OCI-LY1 (cell line): ENCODE measurements around the gene ZBTB43.

Source experiments
- H2AFZ ChIP-seq: fragments of 200-600 bp; sonication (generic), shearing (Covaris generic); 2 replicates; pipeline ENCODE4 v1.6.0; 2014; ENCODE audit warnings: antibody characterized with exemption, mild to moderate bottlenecking, low read length
- H3F3A ChIP-seq: fragments of 200-600 bp; sonication (generic), shearing (Covaris generic); 2 replicates; pipeline ENCODE4 v1.6.0; 2014; ENCODE audit warnings: mild to moderate bottlenecking, antibody characterized with exemption, low read length, moderate library complexity; ENCODE audit not compliant: insufficient read depth
- H3K27ac ChIP-seq: fragments of 200-600 bp; sonication (generic); 2 replicates; pipeline ENCODE4 v1.5.1; 2014; ENCODE audit warnings: low read length, mixed run types, mild to moderate bottlenecking, low read depth; ENCODE audit not compliant: poor library complexity, severe bottlenecking
- H3K27me3 ChIP-seq: fragments of 200-600 bp; sonication (generic); 2 replicates; pipeline ENCODE4 v1.6.0; 2014; ENCODE audit warnings: antibody characterized with exemption, mild to moderate bottlenecking, low read length, moderate library complexity; ENCODE audit not compliant: insufficient read depth
- H3K36me3 ChIP-seq: fragments of 200-600 bp; sonication (generic); 2 replicates; pipeline ENCODE4 v1.6.1; 2014; ENCODE audit warnings: mild to moderate bottlenecking, antibody characterized with exemption, low read length, moderate library complexity, mixed read lengths; ENCODE audit not compliant: insufficient read depth
- H3K4me1 ChIP-seq: fragments of 200-600 bp; sonication (generic); 2 replicates; pipeline ENCODE4 v1.5.1; 2014; ENCODE audit warnings: mild to moderate bottlenecking, low read length, moderate library complexity; ENCODE audit not compliant: insufficient read depth, severe bottlenecking
- H3K4me2 ChIP-seq: fragments of 200-600 bp; sonication (generic), shearing (Covaris generic); 2 replicates; pipeline ENCODE4 v1.6.1; 2014; ENCODE audit warnings: low read length
- H3K4me3 ChIP-seq: fragments of 200-600 bp; sonication (generic); 2 replicates; pipeline ENCODE4 v1.5.1; 2014; ENCODE audit warnings: low read length, low read depth, mild to moderate bottlenecking, mixed read lengths; ENCODE audit not compliant: poor library complexity, severe bottlenecking
- H3K79me2 ChIP-seq: fragments of 200-600 bp; shearing (Covaris generic); 2 replicates; pipeline ENCODE4 v1.6.1; 2016; ENCODE audit warnings: mixed run types, low read length, mixed read lengths; ENCODE audit not compliant: insufficient read depth
- H3K9ac ChIP-seq: fragments of 200-600 bp; sonication (generic), shearing (Covaris generic); 2 replicates; pipeline ENCODE4 v1.6.1; 2014; ENCODE audit warnings: mild to moderate bottlenecking, low read length, mixed read lengths
- H3K9me2 ChIP-seq: fragments of 200-600 bp; sonication (generic), shearing (Covaris generic); 2 replicates; pipeline ENCODE4 v1.6.1; 2014; ENCODE audit warnings: low read depth, mild to moderate bottlenecking, low read length, mixed read lengths
- H3K9me3 ChIP-seq: fragments of 200-600 bp; shearing (Covaris generic); 2 replicates; pipeline ENCODE4 v1.6.1; 2014; ENCODE audit warnings: low read length, mixed read lengths
- H4K20me1 ChIP-seq: fragments of 200-600 bp; sonication (generic), shearing (Covaris generic); 2 replicates; pipeline ENCODE4 v1.6.0; 2016; ENCODE audit warnings: mild to moderate bottlenecking, low read length; ENCODE audit not compliant: insufficient read depth
- CTCF ChIP-seq: fragments of 200-600 bp; sonication (generic), shearing (Covaris generic); IDR thresholded peaks from 2 replicates; pipeline ENCODE4 v1.5.1; 2017; ENCODE audit warnings: mild to moderate bottlenecking, antibody characterized with exemption, low read length, moderate library complexity, mixed read lengths
- EZH2 ChIP-seq: fragments of 200-600 bp; sonication (generic), shearing (Covaris generic); IDR thresholded peaks from 2 replicates; pipeline ENCODE4 v1.8.0; 2017; ENCODE audit warnings: borderline replicate concordance, mixed run types, mild to moderate bottlenecking, antibody characterized with exemption, low read length, moderate library complexity, mixed read lengths

Gene ZBTB43

GRCh38 chr9:126763130-126763764, 41.6 kb upstream of the ZBTB43 start:
- Histone ChIP-seq H3K4me2 (no peak overlapping the region), H2AFZ (no peak overlapping the region), H3K9ac (no peak overlapping the region), H4K20me1 (no peaks in the 10 kb centered on the region), H3F3A (no peaks in the 10 kb centered on the region), H3K9me2 (no peaks in the 10 kb centered on the region), H3K4me3 (no peak overlapping the region), H3K9me3 (no peaks in the 10 kb centered on the region), H3K4me1 (no peaks in the 10 kb centered on the region), H3K27ac (no peak overlapping the region), H3K79me2 (no peaks in the 10 kb centered on the region), H3K36me3 (no peaks in the 10 kb centered on the region), H3K27me3 (no peaks in the 10 kb centered on the region)
- TF ChIP-seq EZH2 (no peak), CTCF (no peak)

DNA sequence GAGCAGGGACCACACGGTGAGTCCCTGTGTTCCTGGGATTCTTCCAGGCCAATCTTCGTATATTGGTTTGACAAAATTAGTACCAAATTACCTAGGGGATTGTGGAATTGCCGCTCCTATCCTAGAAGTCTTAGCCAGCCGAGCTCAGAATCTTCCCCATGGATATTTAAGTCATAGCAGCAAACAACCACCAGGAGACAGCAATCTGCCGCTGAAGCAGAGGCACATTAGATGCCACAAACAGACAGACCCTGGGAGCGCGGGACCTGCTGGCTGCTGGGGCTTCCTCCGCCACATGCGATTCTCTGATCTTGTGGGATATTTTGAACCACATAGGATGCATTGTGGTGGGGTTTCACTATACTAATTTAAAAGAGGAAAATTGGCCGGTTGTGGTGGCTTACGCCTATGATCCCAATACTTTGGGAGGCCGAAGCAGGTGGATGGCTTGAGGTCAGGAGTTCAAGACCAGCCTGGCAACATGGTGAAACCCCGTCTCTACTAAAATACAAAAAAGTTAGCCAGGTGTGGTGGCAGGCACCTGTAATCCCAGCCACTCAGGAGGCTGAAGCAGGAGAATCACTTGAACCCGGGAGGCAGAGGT, 31.7 kb upstream of the ZBTB43 start:
- H3K9me2 ChIP-seq, result no peaks in the 10 kb centered on the region
- H3K27me3 ChIP-seq, result peaks cover 7% of the 10 kb centered on the region; the same call in 1 of the 2 replicates
- no peaks in the 10 kb centered on the region for H3F3A ChIP-seq
- no peaks in the 10 kb centered on the region for H4K20me1 ChIP-seq
- H3K79me2 ChIP-seq, result no peaks in the 10 kb centered on the region
- no peak overlapping the region for H3K9ac ChIP-seq
- TF ChIP-seq CTCF, result peak; percentile 41; the same call in 1 of the 2 replicates
- TF ChIP-seq EZH2, result no peak
- H3K4me1 ChIP-seq, result no peaks in the 10 kb centered on the region
- H3K27ac ChIP-seq, result no peak overlapping the region
- no peak overlapping the region for H3K4me3 ChIP-seq
- 0 out of 2 replicates have a peak, but pooled peaks cover 3% of the 10 kb centered on the region for H3K9me3 ChIP-seq
- no peak overlapping the region for H3K4me2 ChIP-seq
- H3K36me3 ChIP-seq, result no peaks in the 10 kb centered on the region
- H2AFZ ChIP-seq, result no peak overlapping the region

DNA sequence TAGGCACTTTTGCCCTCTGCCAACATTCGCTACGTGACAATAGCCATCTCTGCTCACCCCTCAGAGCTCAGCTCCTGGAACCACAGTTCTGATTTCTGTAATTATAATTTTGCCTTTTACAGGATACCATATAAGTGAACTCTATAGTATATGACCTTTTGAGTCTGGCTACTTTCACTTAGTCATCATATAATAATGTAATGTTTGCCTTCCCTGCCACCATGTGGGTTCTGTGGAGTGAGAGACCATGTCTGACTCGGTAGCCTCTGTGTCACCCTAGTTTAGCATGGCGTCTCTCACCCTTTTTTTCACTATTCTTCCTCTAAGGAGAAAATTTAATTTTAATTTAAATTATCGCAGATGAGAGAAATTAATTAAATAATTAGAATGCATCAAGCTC, 28.9 kb upstream of the ZBTB43 start:
- no peak overlapping the region for H2AFZ ChIP-seq
- no peak overlapping the region for H3K4me2 ChIP-seq
- H3K27ac ChIP-seq, result no peak overlapping the region
- H3K9ac ChIP-seq, result no peak overlapping the region
- H3F3A ChIP-seq, result no peaks in the 10 kb centered on the region
- no peaks in the 10 kb centered on the region for H3K36me3 ChIP-seq
- H3K27me3 ChIP-seq, result 0 out of 2 replicates have a peak, but pooled peaks cover 7% of the 10 kb centered on the region
- H3K4me1 ChIP-seq, result no peaks in the 10 kb centered on the region
- no peaks in the 10 kb centered on the region for H3K9me3 ChIP-seq
- no peaks in the 10 kb centered on the region for H4K20me1 ChIP-seq
- TF ChIP-seq CTCF (no peak), EZH2 (no peak)
- no peaks in the 10 kb centered on the region for H3K79me2 ChIP-seq
- no peaks in the 10 kb centered on the region for H3K9me2 ChIP-seq
- no peak overlapping the region for H3K4me3 ChIP-seq
